HCT116 (cell line): ENCODE data around the gene SEC23IP. TPM values are rescaled to one million over a fixed set of nuclear protein-coding genes. Genes with fewer than 3 reads are reported as not detected.

Experiments
- ATAC-seq: fragments of 200-7000 bp; cut with Tn5 transposase; 2 replicates; pipeline ENCODE4 v1.9.1; 2020; ENCODE audit warnings: mild to moderate bottlenecking, moderate library complexity
- BruUV-seq: library from RNA; stranded (reverse); fragments of 400-500 nt; replicated peaks from 2 replicates; lab custom pipeline; 2021; lab: Mats Ljungman, UMichigan
- CTCF ChIA-PET: fragments of 300-600 bp; sonication (Branson Sonifier 250); formaldehyde crosslinking; loops from one replicate; lab custom pipeline; 2021; ENCODE audit warnings: antibody characterized with exemption; lab: Charles Lee
- POLR2A ChIA-PET: fragments of 300-600, 350-600 bp; sonication (Branson Sonifier 250); formaldehyde crosslinking; loops from one replicate; lab custom pipeline; 2021; ENCODE audit warnings: antibody characterized with exemption; lab: Charles Lee
- RAD21 ChIA-PET, 2 experiments: fragments of 300-600 bp; sonication (Branson Sonifier 250); formaldehyde crosslinking; loops; one replicate each; lab custom pipeline; 2023; ENCODE audit warnings: low total read pairs in 2 of 2; ENCODE audit not compliant: uncharacterized antibody in 2 of 2, unreplicated experiment in 2 of 2, low non-redundant PET in 1 of 2; lab: Charles Lee
- DNase-seq: peaks from one replicate; pipeline ENCODE4 v3.0.0-alpha.2; 2010; ENCODE audit warnings: low read depth, low spot score
- H2AFZ ChIP-seq: fragments of 200-600 bp; shearing (Covaris generic), sonication (generic); 2 replicates; pipeline ENCODE4 v1.6.1; 2017; ENCODE audit warnings: low read depth, mixed run types, mixed read lengths, antibody characterized with exemption, low read length; ENCODE audit not compliant: poor library complexity, severe bottlenecking
- H3K27ac ChIP-seq: 2 replicates; pipeline ENCODE4 v1.5.1; 2012; ENCODE audit warnings: low read depth, low read length
- H3K27me3 ChIP-seq: fragments of 200-600 bp; sonication (generic); 2 replicates; pipeline ENCODE4 v1.6.1; 2016; ENCODE audit warnings: mixed run types, low read length, mixed read lengths; ENCODE audit not compliant: insufficient read depth
- H3K36me3 ChIP-seq, 2 experiments: fragments of 200-500 bp in 1 of 2; fragments of 200-600 bp in 1 of 2; sonication (Bioruptor generic) in 1 of 2; sonication (generic) in 1 of 2; 2 replicates each; pipeline versions ENCODE4 v1.5.1 to v1.6.1; 2014 to 2016; ENCODE audit warnings: low read length in 2 of 2, inconsistent platforms in 1 of 2, mixed read lengths in 1 of 2, mixed run types in 1 of 2; ENCODE audit not compliant: insufficient read depth in 2 of 2, control insufficient read depth in 1 of 2
- H3K4me1 ChIP-seq, 2 experiments: fragments of 200-600 bp in 1 of 2; sonication (generic) in 1 of 2; 2 replicates each; pipeline versions ENCODE4 v1.5.1 to v1.6.1; 2012 to 2017; ENCODE audit warnings: low read length in 2 of 2, inconsistent platforms in 1 of 2, mild to moderate bottlenecking in 1 of 2, mixed read lengths in 1 of 2, mixed run types in 1 of 2, moderate library complexity in 1 of 2; ENCODE audit not compliant: insufficient read depth in 2 of 2, control insufficient read depth in 1 of 2
- H3K4me2 ChIP-seq: fragments of 200-600 bp; sonication (generic); 2 replicates; pipeline ENCODE4 v1.6.1; 2017; ENCODE audit warnings: mixed run types, low read length, mixed read lengths
- H3K4me3 ChIP-seq, 2 experiments: fragments of 200-600 bp in 1 of 2; sonication (generic) in 1 of 2; replicated peaks in 1 of 2; 2 replicates each; pipeline ENCODE4 v1.5.1; 2011 to 2016; ENCODE audit warnings: low read length in 2 of 2, control low read depth in 1 of 2, low read depth in 1 of 2, mild to moderate bottlenecking in 1 of 2, mixed read lengths in 1 of 2, mixed run types in 1 of 2
- H3K79me2 ChIP-seq: fragments of 200-600 bp; sonication (generic); 2 replicates; pipeline ENCODE4 v1.6.1; 2017; ENCODE audit warnings: mild to moderate bottlenecking, mixed run types, low read length, moderate library complexity, mixed read lengths; ENCODE audit not compliant: insufficient read depth
- H3K9ac ChIP-seq: fragments of 200-600 bp; sonication (generic); 2 replicates; pipeline ENCODE4 v1.6.1; 2016; ENCODE audit warnings: low read length, mixed read lengths
- H3K9me2 ChIP-seq: fragments of 200-600 bp; sonication (generic), shearing (Covaris generic); 2 replicates; pipeline ENCODE4 v1.6.1; 2017; ENCODE audit warnings: mixed run types, mild to moderate bottlenecking, moderate library complexity; ENCODE audit not compliant: insufficient read depth
- H3K9me3 ChIP-seq, 2 experiments: fragments of 200-500 bp in 1 of 2; fragments of 200-600 bp in 1 of 2; sonication (Bioruptor generic) in 1 of 2; sonication (generic) in 1 of 2; 2 replicates each; pipeline ENCODE4 v1.6.1; 2014 to 2017; ENCODE audit warnings: low read length in 2 of 2, mixed read lengths in 2 of 2, inconsistent platforms in 1 of 2, low read depth in 1 of 2, mild to moderate bottlenecking in 1 of 2, mixed run types in 1 of 2, moderate library complexity in 1 of 2; ENCODE audit not compliant: control insufficient read depth in 1 of 2, insufficient read depth in 1 of 2
- H4K20me1 ChIP-seq: fragments of 200-600 bp; sonication (generic), shearing (Covaris generic); 2 replicates; pipeline ENCODE4 v1.6.1; 2017; ENCODE audit warnings: mixed run types, mild to moderate bottlenecking, moderate library complexity; ENCODE audit not compliant: insufficient read depth
- CBX3 ChIP-seq: IDR thresholded peaks from 2 replicates; pipeline ENCODE4 v1.6.1; 2012; ENCODE audit warnings: low read depth
- EGR1 ChIP-seq: IDR thresholded peaks from 2 replicates; pipeline ENCODE4 v1.6.1; 2012; ENCODE audit warnings: low read depth
- EZH2 ChIP-seq: fragments of 200-600 bp; sonication (generic); IDR thresholded peaks from 2 replicates; pipeline ENCODE4 v1.6.1; 2017; ENCODE audit warnings: antibody characterized with exemption, mixed run types
- FOSL1 ChIP-seq: IDR thresholded peaks from 2 replicates; pipeline ENCODE4 v1.6.1; 2012; ENCODE audit warnings: low read depth
- JUND ChIP-seq: IDR thresholded peaks from 2 replicates; pipeline ENCODE4 v1.6.1; 2012
- POLR2A ChIP-seq: IDR thresholded peaks from 2 replicates; pipeline ENCODE4 v1.7.0; 2011; ENCODE audit warnings: borderline replicate concordance; ENCODE audit not compliant: insufficient read depth, insufficient read length; ENCODE audit errors: extremely low read depth
- POLR2AphosphoS5 ChIP-seq: IDR thresholded peaks from 2 replicates; pipeline ENCODE4 v1.6.1; 2011; ENCODE audit warnings: mild to moderate bottlenecking, low read depth, low read length, moderate library complexity
- RAD21 ChIP-seq: IDR thresholded peaks from 2 replicates; pipeline ENCODE4 v1.6.1; 2012; ENCODE audit warnings: low read depth, mild to moderate bottlenecking
- REST ChIP-seq: IDR thresholded peaks from 2 replicates; pipeline ENCODE4 v1.6.1; 2012; ENCODE audit warnings: low read depth
- SRF ChIP-seq: IDR thresholded peaks from 2 replicates; pipeline ENCODE4 v1.6.1; 2012; ENCODE audit warnings: low read depth
- YY1 ChIP-seq: IDR thresholded peaks from 2 replicates; pipeline ENCODE4 v1.6.1; 2011; ENCODE audit warnings: low read length, low read depth, moderate library complexity, mild to moderate bottlenecking; ENCODE audit not compliant: insufficient replicate concordance; ENCODE audit errors: extremely low read depth
- ZFX ChIP-seq: fragments of 450-650 bp; IDR thresholded peaks from 2 replicates; pipeline ENCODE4 v1.6.1; 2017
- ZNF274 ChIP-seq: fragments of 200-500 bp; sonication (Bioruptor generic); IDR thresholded peaks from 2 replicates; pipeline ENCODE4 v1.6.1; 2014; ENCODE audit warnings: mild to moderate bottlenecking, low read depth, low read length, inconsistent platforms
- intact Hi-C: fragments of 100-400 bp; cut with micrococcal nuclease; formaldehyde crosslinking; loops from 2 replicates; pipeline ENCODE4 v1.10.0; 2022
- total RNA-seq: library from RNA; stranded (reverse); gene quantifications from one replicate; pipeline ENCODE4 v1.2.1, GENCODE V29; 2021; ENCODE audit not compliant: unreplicated experiment

SEC23IP gene
- total RNA-seq, 1 experiment from 2014 or later, result 122 TPM

- Histone ChIP-seq H3K9me3 (no peaks in the 10 kb centered on the region), H2AFZ (no peak overlapping the region), H3K27me3 (no peaks in the 10 kb centered on the region), H3K4me3 (peak overlapping the region; percentile 69 to 76), H3K9ac (peak overlapping the region; percentile 80), H3K36me3 (no peaks in the 10 kb centered on the region), H3K27ac (peak overlapping the region; percentile 90), H3K4me2 (peak overlapping the region; percentile 94), H3K4me1 (peaks cover 13 to 23% of the 10 kb centered on the region in 2 experiments), H3K79me2 (peaks cover 52% of the 10 kb centered on the region), H4K20me1 (peaks cover 41% of the 10 kb centered on the region; the same call in 1 of the 2 replicates), H3K9me2 (no peaks in the 10 kb centered on the region)
- ChIA-PET POLR2A (interaction anchor here (0.8 to 3.2 kb wide), 10 partner anchors 9 to 665 kb away, joined by 3 to 20 read pairs (median 4); partner anchors contain the start of genes BAG3, GRK5 and SEC23IP), CTCF (interaction anchor here (1.8 to 3.0 kb wide), 2 partner anchors 12 to 16 kb away, joined by 6 to 22 read pairs; no protein-coding TSS in a partner anchor), RAD21 (no interaction called here)
- TF ChIP-seq ZNF274 (no peak), POLR2AphosphoS5 (0 out of 2 replicates have a peak, but pooled peaks have one; percentile 34), YY1 (peak; percentile 19)
- intact Hi-C loops, result loop anchor here (1.0 kb wide), 1 partner anchor 20 kb away; the partner anchor contains the start of gene SEC23IP
- DNase-seq (peak; percentile 51), ATAC-seq (peak; percentile 74)
- no TSS peak for BruUV-seq
Measured at GRCh38 chr10:119871881-119872609, 20.5 kb upstream of the SEC23IP start.

GRCh38 chr10:119872610-119872859 is 20.0 kb upstream of the SEC23IP start, which contains the start of gene MCMBP:
TSS of gene MCMBP (minus strand) at chr10:119872843. CDS start at chr10:119872584, 259 bp downstream.
- Histone ChIP-seq H3K79me2 (peaks cover 47% of the 10 kb centered on the region), H3K36me3 (no peaks in the 10 kb centered on the region), H3K9me3 (no peaks in the 10 kb centered on the region), H3K4me3 (peak within 1 kb of the TSS; percentile 69 to 76), H2AFZ (peak within 1 kb of the TSS; percentile 42), H3K27me3 (no peaks in the 10 kb centered on the region), H3K4me2 (peak within 1 kb of the TSS; percentile 94), H4K20me1 (peaks cover 37% of the 10 kb centered on the region; the same call in 1 of the 2 replicates), H3K4me1 (peaks cover 13 to 23% of the 10 kb centered on the region in 2 experiments), H3K9ac (peak within 1 kb of the TSS; percentile 80), H3K27ac (peak within 1 kb of the TSS; percentile 90), H3K9me2 (no peaks in the 10 kb centered on the region)
- CTCF ChIA-PET, result interaction anchor here (0.9 to 3.0 kb wide), 3 partner anchors 12 to 16 kb away, joined by 3 to 22 read pairs (median 6); no protein-coding TSS in a partner anchor
- ATAC-seq, result peak; percentile 39
- RAD21 ChIA-PET, result no interaction called here
- POLR2A ChIA-PET, result interaction anchor here (1.0 to 3.2 kb wide), 7 partner anchors 9 to 665 kb away, joined by 3 to 20 read pairs (median 4); partner anchors contain the start of genes BAG3, GRK5 and SEC23IP
- TF ChIP-seq POLR2AphosphoS5, result no peak
- TF ChIP-seq ZFX, result peak; percentile 99
- TF ChIP-seq POLR2A, result peak; percentile 81
- no peak for TF ChIP-seq EGR1
- TF ChIP-seq CBX3, result no peak
- no peak for TF ChIP-seq REST
- no peak for TF ChIP-seq YY1
- TF ChIP-seq RAD21, result no peak
- no peak for TF ChIP-seq JUND
- no peak for TF ChIP-seq FOSL1
- TF ChIP-seq ZNF274, result no peak
- TF ChIP-seq SRF, result no peak
- no peak for TF ChIP-seq EZH2
- intact Hi-C loops, result loop anchor here (1.0 kb wide), 1 partner anchor 20 kb away; the partner anchor contains the start of gene SEC23IP
- BruUV-seq, result no TSS peak
- no peak for DNase-seq
